GM18868 (cell line): ENCODE measurements around the gene CENPH.
"Not testable (repeated sequence)": the region's sequence is repeated elsewhere in the genome, so short reads cannot be mapped to it uniquely, and the experiment has no call there.

Source experiments
- ATAC-seq: cut with Tn5 transposase; IDR thresholded peaks from one replicate; pipeline ENCODE4 v1.9.1; 2021; ENCODE audit warnings: mild to moderate bottlenecking, moderate library complexity; ENCODE audit not compliant: unreplicated experiment

The CENPH gene

GRCh38 chr5:69245031-69245430, 55.6 kb downstream of the CENPH start:
- no peak for ATAC-seq

- ATAC-seq, result no peak
Measured at GRCh38 chr5:69248019-69248418, 58.6 kb downstream of the CENPH start.

- no peak for ATAC-seq
Measured at GRCh38 chr5:69250593-69250992, 61.2 kb downstream of the CENPH start.

- no peak for ATAC-seq
Measured at GRCh38 chr5:69252437-69252836, 63.1 kb downstream of the CENPH start.

- ATAC-seq, result not testable (repeated sequence)
Measured at GRCh38 chr5:69255940-69256339, 66.6 kb downstream of the CENPH start.

GRCh38 chr5:69257577-69257976, 68.2 kb downstream of the CENPH start:
- ATAC-seq, result no peak
